ENCODE data around the gene RDH12.
A peak's percentile ranks its signal among the peaks of the same experiment; 100 is the strongest.

RDH12 gene

DNA sequence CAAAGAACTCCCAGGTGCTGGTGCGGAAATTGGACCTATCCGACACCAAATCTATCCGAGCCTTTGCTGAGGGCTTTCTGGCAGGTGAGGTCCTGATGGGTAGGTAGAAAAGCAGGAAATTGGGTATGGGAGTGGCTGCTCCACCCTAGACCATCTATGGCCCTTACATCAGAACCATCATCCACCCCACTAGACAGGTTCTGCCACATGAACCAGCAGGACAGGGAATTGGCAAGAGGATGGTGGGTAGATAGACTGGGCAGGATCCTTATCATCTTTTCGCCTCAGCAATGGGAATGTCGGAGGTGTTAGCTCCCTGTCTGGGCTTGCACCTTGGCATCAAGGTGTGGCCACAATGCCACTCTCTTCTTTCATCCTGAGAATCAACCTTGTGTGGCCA lies 23.5 kb downstream of the RDH12 start:
- Histone ChIP-seq H2AFZ (ENCODE audit: low read depth, low read length) (no peak overlapping the region), H3K9me3 (ENCODE audit: control insufficient read depth, low read length) (peaks cover 11% of the 10 kb centered on the region), H3K4me3 (ENCODE audit: insufficient read depth in 1 of 2, low read depth in 1 of 2, low read length in 2 of 2) (no peak overlapping the region), H4K8ac (ENCODE audit: low read length) (no peak overlapping the region), H3K9ac (ENCODE audit: low read length) (no peak overlapping the region), H3K79me1 (replicated peaks; ENCODE audit: low read length, poor library complexity, severe bottlenecking) (no peaks in the 10 kb centered on the region), H2BK15ac (ENCODE audit: low read depth, poor library complexity, severe bottlenecking) (no peak overlapping the region), H2AK5ac (ENCODE audit: low read length, severe bottlenecking) (no peak overlapping the region), H3K23ac (ENCODE audit: low read length in 2 of 2) (no peak overlapping the region), H3K4me1 (ENCODE audit: control insufficient read depth, insufficient read depth, low read depth, low read length) (peaks cover 3% of the 10 kb centered on the region), H3K27me3 (ENCODE audit: control insufficient read depth in 1 of 2, insufficient read depth in 1 of 2, low read length in 2 of 2) (peaks cover 75% of the 10 kb centered on the region in 2 experiments), H3K18ac (ENCODE audit: low read depth in 1 of 2, low read length in 2 of 2) (no peak overlapping the region), H3K14ac (ENCODE audit: low read length in 2 of 2) (no peak overlapping the region), H3K27ac (ENCODE audit: low read length, poor library complexity, severe bottlenecking) (no peak overlapping the region), H3K4me2 (ENCODE audit: low read length, poor library complexity, severe bottlenecking) (no peak overlapping the region), H4K91ac (ENCODE audit: low read length) (no peak overlapping the region), H2BK5ac (ENCODE audit: low read depth, low read length, poor library complexity, severe bottlenecking) (no peak overlapping the region), H2BK120ac (ENCODE audit: low read depth, low read length) (no peak overlapping the region), H3K36me3 (ENCODE audit: control insufficient read depth in 1 of 2, insufficient read depth in 2 of 2, low read depth in 1 of 2, low read length in 2 of 2) (no peaks in the 10 kb centered on the region), H3K4ac (ENCODE audit: low read depth in 1 of 2, low read length in 2 of 2) (no peak overlapping the region), H2BK12ac (ENCODE audit: low read length in 2 of 2) (no peak overlapping the region)
- no peak for DNase-seq
- 88% methylated on average over 3 of the region's 5 CpGs for WGBS

DNA sequence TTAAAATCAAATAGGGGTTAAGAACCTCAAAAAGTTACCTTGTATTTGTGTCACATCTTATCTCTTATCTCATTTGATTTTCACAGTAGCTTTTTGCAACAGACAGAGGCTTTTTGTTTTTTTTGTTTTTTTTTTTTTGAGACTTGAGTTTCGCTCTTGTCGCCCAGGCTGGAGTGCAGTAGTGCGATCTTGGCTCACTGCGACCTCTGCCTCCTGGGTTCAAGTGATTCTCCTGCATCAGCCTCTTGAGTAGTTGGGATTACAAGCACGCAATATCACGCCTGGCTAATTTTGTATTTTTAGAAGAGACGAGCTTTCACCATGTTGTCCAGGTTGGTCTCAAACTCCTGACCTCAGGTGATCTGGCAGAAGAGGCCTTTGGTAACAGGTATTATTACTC lies 25.7 kb downstream of the RDH12 start:
- Histone ChIP-seq H3K9me3 (ENCODE audit: control insufficient read depth, low read length) (peaks cover 11% of the 10 kb centered on the region), H2BK12ac (ENCODE audit: low read length in 2 of 2) (no peak overlapping the region), H2BK15ac (ENCODE audit: low read depth, poor library complexity, severe bottlenecking) (no peak overlapping the region), H3K36me3 (ENCODE audit: control insufficient read depth in 1 of 2, insufficient read depth in 2 of 2, low read depth in 1 of 2, low read length in 2 of 2) (no peaks in the 10 kb centered on the region), H3K79me1 (replicated peaks; ENCODE audit: low read length, poor library complexity, severe bottlenecking) (no peaks in the 10 kb centered on the region), H3K4ac (ENCODE audit: low read depth in 1 of 2, low read length in 2 of 2) (no peak overlapping the region), H4K8ac (ENCODE audit: low read length) (no peak overlapping the region), H3K23ac (ENCODE audit: low read length in 2 of 2) (no peak overlapping the region), H3K4me3 (ENCODE audit: insufficient read depth in 1 of 2, low read depth in 1 of 2, low read length in 2 of 2) (no peak overlapping the region), H4K91ac (ENCODE audit: low read length) (no peak overlapping the region), H3K27ac (ENCODE audit: low read length, poor library complexity, severe bottlenecking) (no peak overlapping the region), H3K18ac (ENCODE audit: low read depth in 1 of 2, low read length in 2 of 2) (no peak overlapping the region), H3K4me2 (ENCODE audit: low read length, poor library complexity, severe bottlenecking) (no peak overlapping the region), H3K14ac (ENCODE audit: low read length in 2 of 2) (no peak overlapping the region), H2AFZ (ENCODE audit: low read depth, low read length) (no peak overlapping the region), H3K27me3 (ENCODE audit: control insufficient read depth in 1 of 2, insufficient read depth in 1 of 2, low read length in 2 of 2) (peaks cover 62 to 63% of the 10 kb centered on the region in 2 experiments), H2BK120ac (ENCODE audit: low read depth, low read length) (no peak overlapping the region), H3K9ac (ENCODE audit: low read length) (no peak overlapping the region), H2BK5ac (ENCODE audit: low read depth, low read length, poor library complexity, severe bottlenecking) (no peak overlapping the region), H3K4me1 (ENCODE audit: control insufficient read depth, insufficient read depth, low read depth, low read length) (peaks cover 3% of the 10 kb centered on the region), H2AK5ac (ENCODE audit: low read length, severe bottlenecking) (no peak overlapping the region)
- DNase-seq = no peak
- 95% methylated on average over 7 of the region's 7 CpGs for WGBS

DNA sequence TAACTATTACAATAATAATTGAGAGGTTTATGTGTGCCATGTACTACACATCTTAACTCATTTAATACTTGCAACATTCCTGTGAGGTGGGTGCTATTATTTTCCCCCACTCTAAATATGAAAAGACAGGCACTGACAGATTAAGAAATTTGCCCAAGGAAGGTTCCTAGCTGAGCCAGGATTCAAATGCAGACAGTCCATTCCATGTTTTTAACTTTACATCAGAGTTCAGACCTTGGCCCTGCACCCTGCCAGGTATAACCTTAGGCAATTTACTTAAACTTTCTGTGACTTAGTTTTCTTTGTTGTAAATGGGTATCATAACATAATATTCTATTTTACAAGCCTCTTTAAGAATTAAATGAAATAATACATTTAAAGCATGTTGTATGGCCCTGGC lies 26.6 kb downstream of the RDH12 start:
- peaks cover 11% of the 10 kb centered on the region for H3K9me3 ChIP-seq (ENCODE audit: control insufficient read depth, low read length)
- no peak overlapping the region for H2BK120ac ChIP-seq (ENCODE audit: low read depth, low read length)
- H3K4me1 ChIP-seq (ENCODE audit: control insufficient read depth, insufficient read depth, low read depth, low read length) = peaks cover 3% of the 10 kb centered on the region
- H2AFZ ChIP-seq (ENCODE audit: low read depth, low read length) = no peak overlapping the region
- H3K27me3 ChIP-seq (ENCODE audit: control insufficient read depth in 1 of 2, insufficient read depth in 1 of 2, low read length in 2 of 2) = peaks cover 55 to 56% of the 10 kb centered on the region in 2 experiments
- H3K36me3 ChIP-seq (ENCODE audit: control insufficient read depth in 1 of 2, insufficient read depth in 2 of 2, low read depth in 1 of 2, low read length in 2 of 2) = no peaks in the 10 kb centered on the region
- no peak overlapping the region for H3K14ac ChIP-seq (ENCODE audit: low read length in 2 of 2)
- no peak overlapping the region for H2BK5ac ChIP-seq (ENCODE audit: low read depth, low read length, poor library complexity, severe bottlenecking)
- no peak overlapping the region for H4K91ac ChIP-seq (ENCODE audit: low read length)
- H4K8ac ChIP-seq (ENCODE audit: low read length) = no peak overlapping the region
- no peak overlapping the region for H3K18ac ChIP-seq (ENCODE audit: low read depth in 1 of 2, low read length in 2 of 2)
- H3K9ac ChIP-seq (ENCODE audit: low read length) = no peak overlapping the region
- no peak overlapping the region for H2BK15ac ChIP-seq (ENCODE audit: low read depth, poor library complexity, severe bottlenecking)
- H2AK5ac ChIP-seq (ENCODE audit: low read length, severe bottlenecking) = no peak overlapping the region
- no peak overlapping the region for H3K27ac ChIP-seq (ENCODE audit: low read length, poor library complexity, severe bottlenecking)
- no peak overlapping the region for H3K4me2 ChIP-seq (ENCODE audit: low read length, poor library complexity, severe bottlenecking)
- no peak for DNase-seq
- H3K4me3 ChIP-seq (ENCODE audit: insufficient read depth in 1 of 2, low read depth in 1 of 2, low read length in 2 of 2) = no peak overlapping the region
- H2BK12ac ChIP-seq (ENCODE audit: low read length in 2 of 2) = no peak overlapping the region
- H3K23ac ChIP-seq (ENCODE audit: low read length in 2 of 2) = no peak overlapping the region
- H3K4ac ChIP-seq (ENCODE audit: low read depth in 1 of 2, low read length in 2 of 2) = no peak overlapping the region
- H3K79me1 ChIP-seq (replicated peaks; ENCODE audit: low read length, poor library complexity, severe bottlenecking) = no peaks in the 10 kb centered on the region

DNA sequence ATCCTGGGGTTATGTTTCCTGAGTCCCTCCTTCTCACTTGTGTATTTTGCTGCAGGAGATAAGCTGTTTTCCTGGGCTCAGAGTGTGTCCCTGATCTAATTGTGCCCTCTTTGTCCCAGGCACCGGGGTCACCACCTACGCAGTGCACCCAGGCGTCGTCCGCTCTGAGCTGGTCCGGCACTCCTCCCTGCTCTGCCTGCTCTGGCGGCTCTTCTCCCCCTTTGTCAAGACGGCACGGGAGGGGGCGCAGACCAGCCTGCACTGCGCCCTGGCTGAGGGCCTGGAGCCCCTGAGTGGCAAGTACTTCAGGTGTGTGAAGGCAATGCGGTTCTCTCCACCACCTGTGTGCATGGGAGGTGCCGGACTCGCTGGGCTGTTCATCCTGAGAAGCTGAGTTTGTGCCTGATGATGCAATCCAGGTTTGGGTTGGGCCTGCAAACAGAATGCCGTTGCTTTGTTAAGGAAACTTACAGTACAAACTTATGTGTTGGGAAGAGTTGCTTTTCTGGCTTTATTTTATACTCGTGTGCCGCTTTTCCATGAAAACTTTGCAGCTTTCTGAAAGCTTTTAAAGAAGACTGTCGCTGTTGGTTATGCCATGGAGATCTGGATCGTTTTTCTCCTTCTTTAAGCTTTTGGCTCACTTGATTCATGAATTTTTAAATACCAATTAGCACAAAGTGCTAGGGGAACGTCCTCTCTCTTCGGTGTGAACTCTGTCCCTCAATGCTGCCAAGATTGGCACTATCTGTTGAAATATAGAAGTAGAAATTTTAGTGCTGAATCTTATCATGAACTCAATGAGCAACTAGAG lies 27.6 kb downstream of the RDH12 start:
- WGBS = 50% methylated on average over 21 of the region's 21 CpGs
- peaks cover 7% of the 10 kb centered on the region for H3K4me1 ChIP-seq (ENCODE audit: control insufficient read depth, insufficient read depth, low read depth, low read length)
- no peak overlapping the region for H2BK5ac ChIP-seq (ENCODE audit: low read depth, low read length, poor library complexity, severe bottlenecking)

More for the DNA sequence above, 27.6 kb downstream of the RDH12 start:
- no peak overlapping the region for H3K4ac ChIP-seq (ENCODE audit: low read depth in 1 of 2, low read length in 2 of 2)
- H2BK12ac ChIP-seq (ENCODE audit: low read length in 2 of 2) = no peak overlapping the region
- no peak for DNase-seq
- no peak overlapping the region for H2BK120ac ChIP-seq (ENCODE audit: low read depth, low read length)
- H3K4me3 ChIP-seq (ENCODE audit: insufficient read depth in 1 of 2, low read depth in 1 of 2, low read length in 2 of 2) = no peak overlapping the region
- no peak overlapping the region for H2BK15ac ChIP-seq (ENCODE audit: low read depth, poor library complexity, severe bottlenecking)
- H3K9me3 ChIP-seq (ENCODE audit: control insufficient read depth, low read length) = peaks cover 11% of the 10 kb centered on the region
- H3K18ac ChIP-seq (ENCODE audit: low read depth in 1 of 2, low read length in 2 of 2) = no peak overlapping the region
- H4K8ac ChIP-seq (ENCODE audit: low read length) = no peak overlapping the region
- H3K79me1 ChIP-seq (replicated peaks; ENCODE audit: low read length, poor library complexity, severe bottlenecking) = no peaks in the 10 kb centered on the region
- H3K27ac ChIP-seq (ENCODE audit: low read length, poor library complexity, severe bottlenecking) = no peak overlapping the region
- no peak overlapping the region for H3K14ac ChIP-seq (ENCODE audit: low read length in 2 of 2)
- H3K9ac ChIP-seq (ENCODE audit: low read length) = no peak overlapping the region
- H3K23ac ChIP-seq (ENCODE audit: low read length in 2 of 2) = no peak overlapping the region
- H4K91ac ChIP-seq (ENCODE audit: low read length) = peak overlapping the region; percentile 68
- H3K27me3 ChIP-seq (ENCODE audit: control insufficient read depth in 1 of 2, insufficient read depth in 1 of 2, low read length in 2 of 2) = peaks cover 49 to 50% of the 10 kb centered on the region in 2 experiments
- no peak overlapping the region for H3K4me2 ChIP-seq (ENCODE audit: low read length, poor library complexity, severe bottlenecking)
- no peak overlapping the region for H2AFZ ChIP-seq (ENCODE audit: low read depth, low read length)
- H3K36me3 ChIP-seq (ENCODE audit: control insufficient read depth in 1 of 2, insufficient read depth in 2 of 2, low read depth in 1 of 2, low read length in 2 of 2) = no peaks in the 10 kb centered on the region
- no peak overlapping the region for H2AK5ac ChIP-seq (ENCODE audit: low read length, severe bottlenecking)
